HG03378 (cell line): Measurements from ENCODE around the gene MRPS22.
"Not testable (repeated sequence)": the region's sequence is repeated elsewhere in the genome, so short reads cannot be mapped to it uniquely, and the experiment has no call there.

Experiments
- ATAC-seq: cut with Tn5 transposase; IDR thresholded peaks from one replicate; pipeline ENCODE4 v1.9.1; 2021; ENCODE audit warnings: mild to moderate bottlenecking, moderate library complexity; ENCODE audit not compliant: unreplicated experiment

The MRPS22 gene

GRCh38 chr3:139334675-139335074, 9.1 kb upstream of the MRPS22 start:
- ATAC-seq: not testable (repeated sequence)

GRCh38 chr3:139338405-139338804, 5.4 kb upstream of the MRPS22 start:
- ATAC-seq: no peak

- ATAC-seq: no peak
Measured at GRCh38 chr3:139339219-139339906, 4.5 kb upstream of the MRPS22 start.

GRCh38 chr3:139340784-139341183, 3.0 kb upstream of the MRPS22 start:
- no peak for ATAC-seq

- ATAC-seq: no peak
Measured at GRCh38 chr3:139342054-139342453, 1.8 kb upstream of the MRPS22 start.

GRCh38 chr3:139346771-139347170, 3.0 kb downstream of the MRPS22 start:
- ATAC-seq: no peak

GRCh38 chr3:139353920-139354556, 10.2 kb downstream of the MRPS22 start:
- ATAC-seq: no peak

- ATAC-seq: no peak
Measured at GRCh38 chr3:139354661-139355060, 10.8 kb downstream of the MRPS22 start.

GRCh38 chr3:139355476-139355875, 11.7 kb downstream of the MRPS22 start:
- no peak for ATAC-seq

- no peak for ATAC-seq
Measured at GRCh38 chr3:139355891-139356290, 12.1 kb downstream of the MRPS22 start.

- no peak for ATAC-seq
Measured at GRCh38 chr3:139357899-139358298, 14.1 kb downstream of the MRPS22 start.

- ATAC-seq: no peak
Measured at GRCh38 chr3:139358841-139359562, 15.2 kb downstream of the MRPS22 start.

- no peak for ATAC-seq
Measured at GRCh38 chr3:139361276-139361675, 17.5 kb downstream of the MRPS22 start.

- ATAC-seq: no peak
Measured at GRCh38 chr3:139364549-139364948, 20.7 kb downstream of the MRPS22 start.

- no peak for ATAC-seq
Measured at GRCh38 chr3:139374099-139374498, 30.3 kb downstream of the MRPS22 start.

GRCh38 chr3:139377378-139377777, 33.6 kb downstream of the MRPS22 start:
- no peak for ATAC-seq

- ATAC-seq: no peak
Measured at GRCh38 chr3:139378587-139379241, 34.9 kb downstream of the MRPS22 start.

- no peak for ATAC-seq
Measured at GRCh38 chr3:139380575-139380974, 36.8 kb downstream of the MRPS22 start.

- ATAC-seq: not testable (repeated sequence)
Measured at GRCh38 chr3:139382291-139382690, 38.5 kb downstream of the MRPS22 start.

- ATAC-seq: no peak
Measured at GRCh38 chr3:139388077-139388476, 44.3 kb downstream of the MRPS22 start.

- peak; percentile 3 for ATAC-seq
Measured at GRCh38 chr3:139388821-139389551, 45.2 kb downstream of the MRPS22 start.
